ENCODE measurements around the gene PODN.

PODN gene

DNA sequence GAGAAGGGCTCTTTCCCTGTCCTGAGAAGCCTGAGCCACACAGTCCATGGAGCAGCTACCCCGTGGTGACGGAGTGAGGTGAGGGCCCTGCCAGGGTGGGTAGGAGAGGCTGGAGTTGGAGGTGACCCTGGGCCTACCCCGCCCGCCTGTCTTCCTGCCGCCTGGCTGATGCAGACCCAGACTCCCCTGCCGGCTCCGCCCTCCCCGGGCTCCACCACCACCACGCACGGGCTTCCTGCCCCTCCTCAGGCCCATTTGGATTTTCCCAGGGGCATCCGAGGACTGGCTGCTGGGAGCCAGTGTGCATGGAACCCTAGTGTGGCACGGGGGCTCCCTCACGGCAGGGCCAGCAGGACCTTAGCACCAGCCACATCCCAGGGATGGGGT is 32.5 kb downstream of the PODN start:
- DNase-seq (ENCODE audit: low spot score) = no peak
- TF ChIP-seq, protein P1, sequence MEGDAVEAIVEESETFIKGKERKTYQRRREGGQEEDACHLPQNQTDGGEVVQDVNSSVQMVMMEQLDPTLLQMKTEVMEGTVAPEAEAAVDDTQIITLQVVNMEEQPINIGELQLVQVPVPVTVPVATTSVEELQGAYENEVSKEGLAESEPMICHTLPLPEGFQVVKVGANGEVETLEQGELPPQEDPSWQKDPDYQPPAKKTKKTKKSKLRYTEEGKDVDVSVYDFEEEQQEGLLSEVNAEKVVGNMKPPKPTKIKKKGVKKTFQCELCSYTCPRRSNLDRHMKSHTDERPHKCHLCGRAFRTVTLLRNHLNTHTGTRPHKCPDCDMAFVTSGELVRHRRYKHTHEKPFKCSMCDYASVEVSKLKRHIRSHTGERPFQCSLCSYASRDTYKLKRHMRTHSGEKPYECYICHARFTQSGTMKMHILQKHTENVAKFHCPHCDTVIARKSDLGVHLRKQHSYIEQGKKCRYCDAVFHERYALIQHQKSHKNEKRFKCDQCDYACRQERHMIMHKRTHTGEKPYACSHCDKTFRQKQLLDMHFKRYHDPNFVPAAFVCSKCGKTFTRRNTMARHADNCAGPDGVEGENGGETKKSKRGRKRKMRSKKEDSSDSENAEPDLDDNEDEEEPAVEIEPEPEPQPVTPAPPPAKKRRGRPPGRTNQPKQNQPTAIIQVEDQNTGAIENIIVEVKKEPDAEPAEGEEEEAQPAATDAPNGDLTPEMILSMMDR (IDR thresholded peaks at IDR 0.05; ENCODE audit: borderline replicate concordance, control extremely low read depth, extremely low read depth, insufficient read depth, missing control alignments) = no peak
- in situ Hi-C loops (cut with MboI; ENCODE audit: low sequenced_read_pairs, unreplicated experiment) = no loop called here

DNA sequence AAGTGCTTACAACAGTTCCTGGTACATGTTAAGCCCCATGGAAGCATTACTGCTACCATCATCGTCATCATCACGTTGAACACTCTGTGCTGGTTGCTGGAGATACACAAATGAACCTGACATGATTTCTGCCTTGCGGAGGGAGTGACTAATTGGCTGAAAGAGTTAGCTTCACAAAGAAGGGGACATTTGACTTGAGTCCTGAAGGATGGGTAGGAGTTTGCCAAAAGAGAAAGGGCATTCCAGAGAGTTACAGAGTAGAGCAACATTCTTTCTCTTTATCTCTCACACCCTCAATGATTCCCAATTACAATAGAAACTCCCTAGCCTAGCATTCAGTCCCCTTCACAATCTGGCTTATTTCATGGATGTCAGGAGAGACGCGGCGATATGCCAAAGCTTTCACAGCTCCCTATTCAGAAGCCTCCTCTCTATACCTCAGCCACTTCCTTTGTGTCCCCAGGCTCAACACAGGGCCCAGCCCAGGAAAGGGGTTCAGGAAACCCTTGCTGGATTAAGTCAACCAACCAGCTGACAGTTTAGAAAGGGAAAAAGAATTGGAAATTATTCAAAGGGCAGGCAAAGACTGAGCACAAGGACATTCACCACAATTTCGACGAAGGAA is 42.4 kb downstream of the PODN start:
- in situ Hi-C loops (cut with MboI; ENCODE audit: low sequenced_read_pairs, unreplicated experiment) = no loop called here
- TF ChIP-seq, protein P1 (IDR thresholded peaks at IDR 0.05; ENCODE audit: borderline replicate concordance, control extremely low read depth, extremely low read depth, insufficient read depth, missing control alignments) = no peak
- no peak for DNase-seq (ENCODE audit: low spot score)

DNA sequence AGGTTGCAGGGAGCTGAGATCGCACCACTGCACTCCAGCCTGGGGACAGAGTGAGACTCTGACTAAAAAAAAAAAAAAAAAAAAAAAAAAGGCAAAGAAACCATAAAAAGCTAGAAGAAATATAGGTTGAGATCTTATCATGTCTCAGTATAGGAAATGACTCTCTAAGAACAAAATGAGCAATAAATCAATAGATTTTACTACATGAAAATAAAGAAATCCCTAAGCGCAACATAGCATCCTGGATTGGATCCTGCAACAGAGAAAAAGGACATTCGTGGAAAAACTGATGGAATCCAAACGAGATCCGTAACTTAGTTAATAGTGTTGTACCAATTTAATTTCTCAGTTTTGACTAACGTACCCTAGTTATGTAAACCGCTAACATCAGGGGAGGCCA is 45.1 kb downstream of the PODN start:
- in situ Hi-C loops (cut with MboI; ENCODE audit: low sequenced_read_pairs, unreplicated experiment) = no loop called here
- TF ChIP-seq, protein P1 (IDR thresholded peaks at IDR 0.05; ENCODE audit: borderline replicate concordance, control extremely low read depth, extremely low read depth, insufficient read depth, missing control alignments) = no peak
- no peak for DNase-seq (ENCODE audit: low spot score)

- no peak for DNase-seq (ENCODE audit: low spot score)
- TF ChIP-seq, protein P1 (IDR thresholded peaks at IDR 0.05; ENCODE audit: borderline replicate concordance, control extremely low read depth, extremely low read depth, insufficient read depth, missing control alignments) = no peak
- in situ Hi-C loops (cut with MboI; ENCODE audit: low sequenced_read_pairs, unreplicated experiment) = no loop called here
Observed at GRCh38 chr1:53107570-53108322, 45.7 kb downstream of the PODN start.

GRCh38 chr1:53108646-53109580 is 46.9 kb downstream of the PODN start:
- no peak for DNase-seq (ENCODE audit: low spot score)
- TF ChIP-seq, protein P1 (IDR thresholded peaks at IDR 0.05; ENCODE audit: borderline replicate concordance, control extremely low read depth, extremely low read depth, insufficient read depth, missing control alignments) = no peak
- in situ Hi-C loops (cut with MboI; ENCODE audit: low sequenced_read_pairs, unreplicated experiment) = no loop called here

DNA sequence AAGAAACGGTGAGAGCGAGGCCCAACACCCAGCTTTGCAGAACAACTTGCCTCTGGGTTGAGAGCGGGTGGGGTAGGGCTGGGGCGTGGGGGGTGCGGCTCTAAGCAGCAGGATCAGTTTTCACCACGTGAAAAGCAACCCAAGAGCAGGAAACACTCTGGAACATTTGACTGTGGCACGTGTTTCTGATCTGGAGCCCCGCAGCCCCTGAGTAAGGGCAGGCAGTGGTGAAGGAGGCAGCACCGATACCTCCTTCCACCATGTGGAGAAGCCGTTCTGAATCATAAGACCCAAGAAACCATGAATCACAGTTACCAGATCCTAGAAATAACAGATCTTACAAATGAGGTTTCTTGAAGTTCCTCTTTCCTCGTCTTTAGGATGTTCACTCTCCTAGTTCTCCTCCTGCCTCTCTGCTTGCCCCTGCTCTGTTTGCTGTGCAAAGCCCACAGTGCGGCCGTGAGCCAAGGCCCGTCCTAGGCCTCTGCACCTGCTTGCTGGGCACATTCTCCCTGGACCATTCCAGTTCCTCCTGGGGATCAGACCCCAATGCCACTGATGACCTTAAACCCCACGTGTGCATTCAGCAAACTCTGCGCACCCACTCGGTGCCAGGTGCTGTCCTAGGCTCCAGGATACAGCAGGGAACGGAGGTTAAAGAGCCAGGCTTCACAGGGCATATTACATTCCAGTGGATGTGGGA is 48.5 kb downstream of the PODN start:
- no peak for DNase-seq (ENCODE audit: low spot score)
- TF ChIP-seq, protein P1 (IDR thresholded peaks at IDR 0.05; ENCODE audit: borderline replicate concordance, control extremely low read depth, extremely low read depth, insufficient read depth, missing control alignments) = no peak
- in situ Hi-C loops (cut with MboI; ENCODE audit: low sequenced_read_pairs, unreplicated experiment) = no loop called here
